GM21423 (cell line): ENCODE data around the gene SYCP2.
"Not testable (repeated sequence)": the region's sequence is repeated elsewhere in the genome, so short reads cannot be mapped to it uniquely, and the experiment has no call there.

Experiments
- ATAC-seq: cut with Tn5 transposase; IDR thresholded peaks from one replicate; pipeline ENCODE4 v1.9.1; 2021; ENCODE audit warnings: mild to moderate bottlenecking, moderate library complexity; ENCODE audit not compliant: unreplicated experiment

The SYCP2 gene

GRCh38 chr20:59933296-59933848 lies at the start of gene SYCP2:
SYCP2 (minus strand) TSS chr20:59933637; CDS start chr20:59922413, 11,224 bp downstream.
- ATAC-seq: peak; percentile 29

GRCh38 chr20:59983076-59983475 lies 49.6 kb upstream of the SYCP2 start:
- no peak for ATAC-seq

- ATAC-seq: no peak
Measured at GRCh38 chr20:59977086-59977485, 43.6 kb upstream of the SYCP2 start.

GRCh38 chr20:59976156-59976782 lies 42.8 kb upstream of the SYCP2 start:
- no peak for ATAC-seq

- ATAC-seq: no peak
Measured at GRCh38 chr20:59972037-59972801, 38.8 kb upstream of the SYCP2 start.

- no peak for ATAC-seq
Measured at GRCh38 chr20:59971428-59971827, 38.0 kb upstream of the SYCP2 start.

GRCh38 chr20:59966428-59966827 lies 33.0 kb upstream of the SYCP2 start:
- ATAC-seq: no peak

- no peak for ATAC-seq
Measured at GRCh38 chr20:59962155-59962554, 28.7 kb upstream of the SYCP2 start.

GRCh38 chr20:59961423-59961822 lies 28.0 kb upstream of the SYCP2 start:
- ATAC-seq: no peak

- ATAC-seq: no peak
Measured at GRCh38 chr20:59958626-59959025, 25.2 kb upstream of the SYCP2 start.

GRCh38 chr20:59958123-59958522 lies 24.7 kb upstream of the SYCP2 start, which contains the start of gene CDH26:
CDH26 (plus strand) TSS chr20:59958423; CDS start chr20:59958727, 304 bp downstream.
- ATAC-seq: no peak

GRCh38 chr20:59957568-59957967 lies 24.1 kb upstream of the SYCP2 start:
- not testable (repeated sequence) for ATAC-seq

GRCh38 chr20:59955131-59955796 lies 21.8 kb upstream of the SYCP2 start:
- ATAC-seq: no peak

- no peak for ATAC-seq
Measured at GRCh38 chr20:59954718-59955117, 21.3 kb upstream of the SYCP2 start.

GRCh38 chr20:59949911-59950310 lies 16.5 kb upstream of the SYCP2 start:
- no peak for ATAC-seq

- peak; percentile 67 for ATAC-seq
Measured at GRCh38 chr20:59948828-59949720, 15.6 kb upstream of the SYCP2 start.

GRCh38 chr20:59948212-59948611 lies 14.8 kb upstream of the SYCP2 start:
- ATAC-seq: no peak

- no peak for ATAC-seq
Measured at GRCh38 chr20:59947376-59947775, 13.9 kb upstream of the SYCP2 start.

- ATAC-seq: no peak
Measured at GRCh38 chr20:59945731-59946130, 12.3 kb upstream of the SYCP2 start.

GRCh38 chr20:59945175-59945574 lies 11.7 kb upstream of the SYCP2 start:
- ATAC-seq: no peak
